ENCODE measurements around the gene SGPP1. TPM values are rescaled to one million over a fixed set of nuclear protein-coding genes. Genes with fewer than 3 reads are reported as not detected.
"Not testable (repeated sequence)": the region's sequence is repeated elsewhere in the genome, so short reads cannot be mapped to it uniquely, and the experiment has no call there.

SGPP1 gene
- total and polyA plus RNA-seq, 5 experiments from 2014 or later, result 9.2 to 16.6 (median 14.5) TPM

- H3K36me3 Mint-ChIP-seq, result peaks cover 0 to 6% (median 3%) of the 10 kb centered on the region in 3 donors
- H3K27me3 Mint-ChIP-seq, result no peaks in the 10 kb centered on the region
- H3K4me1 Mint-ChIP-seq, result peaks cover 0 to 5% (median under 1%) of the 10 kb centered on the region in 4 donors
- no peak overlapping the region for H3K27ac Mint-ChIP-seq
- no peaks in the 10 kb centered on the region for H3K9me3 Mint-ChIP-seq
- no peak overlapping the region for H3K4me3 Mint-ChIP-seq
- ATAC-seq, result no peak
- POLR2A ChIA-PET, result interaction anchor here (0.8 kb wide), 1 partner anchor 22 kb away, joined by 6 read pairs; the partner anchor contains the start of gene WDR89
- no peak for DNase-seq
Measured at GRCh38 chr14:63663428-63664341, 64.2 kb downstream of the SGPP1 start.

GRCh38 chr14:63662776-63663175, 65.1 kb downstream of the SGPP1 start:
- peaks cover 0 to 8% (median 3%) of the 10 kb centered on the region in 3 donors for H3K36me3 Mint-ChIP-seq
- no peak overlapping the region for H3K27ac Mint-ChIP-seq
- no peak for ATAC-seq
- no peaks in the 10 kb centered on the region for H3K27me3 Mint-ChIP-seq
- POLR2A ChIA-PET, result interaction anchor here (0.8 kb wide), 1 partner anchor 22 kb away, joined by 6 read pairs; the partner anchor contains the start of gene WDR89
- no peak overlapping the region for H3K4me3 Mint-ChIP-seq
- H3K9me3 Mint-ChIP-seq, result no peaks in the 10 kb centered on the region
- H3K4me1 Mint-ChIP-seq, result peaks cover 0 to 5% (median under 1%) of the 10 kb centered on the region in 4 donors
- DNase-seq, result no peak

GRCh38 chr14:63661881-63662280, 66.0 kb downstream of the SGPP1 start:
- H3K36me3 Mint-ChIP-seq, result peaks cover 0 to 10% (median 9%) of the 10 kb centered on the region in 3 donors
- ATAC-seq, H3K4me3 Mint-ChIP-seq, H3K4me1 Mint-ChIP-seq, H3K27me3 Mint-ChIP-seq, H3K27ac Mint-ChIP-seq, H3K9me3 Mint-ChIP-seq, DNase-seq: not testable (repeated sequence)
- POLR2A ChIA-PET, result interaction anchor here (0.8 kb wide), 1 partner anchor 11 kb away, joined by 4 read pairs; no protein-coding TSS in a partner anchor

GRCh38 chr14:63659726-63660125, 68.1 kb downstream of the SGPP1 start:
- Mint-ChIP-seq H3K4me3 (no peak overlapping the region), H3K36me3 (peaks cover 0 to 16% (median 14%) of the 10 kb centered on the region in 3 donors), H3K27me3 (no peaks in the 10 kb centered on the region), H3K9me3 (no peaks in the 10 kb centered on the region), H3K4me1 (peaks cover 0 to 10% (median 4%) of the 10 kb centered on the region in 4 donors), H3K27ac (peak overlapping the region in 3 of 10 donors; percentile 11 to 20 (median 14))
- POLR2A ChIA-PET, result no interaction called here
- DNase-seq (no peak), ATAC-seq (no peak)

GRCh38 chr14:63656194-63656593, 71.7 kb downstream of the SGPP1 start:
- ATAC-seq, result no peak
- POLR2A ChIA-PET, result interaction anchor here (0.6 kb wide), 1 partner anchor 56 kb away, joined by 4 read pairs; no protein-coding TSS in a partner anchor
- Mint-ChIP-seq H3K27ac (peak overlapping the region in 2 of 10 donors; percentile 51 to 68), H3K4me1 (peaks cover 3 to 26% (median 9%) of the 10 kb centered on the region in 4 donors), H3K4me3 (no peak overlapping the region), H3K36me3 (peaks cover 0 to 24% (median 19%) of the 10 kb centered on the region in 3 donors), H3K27me3 (no peaks in the 10 kb centered on the region), H3K9me3 (no peaks in the 10 kb centered on the region)
- DNase-seq, result no peak

GRCh38 chr14:63654936-63655335, 72.9 kb downstream of the SGPP1 start:
- Mint-ChIP-seq H3K9me3 (no peaks in the 10 kb centered on the region), H3K27ac (peak overlapping the region in 1 of 10 donors; percentile 15), H3K36me3 (peaks cover 0 to 27% (median 19%) of the 10 kb centered on the region in 3 donors), H3K4me1 (peaks cover 9 to 37% (median 20%) of the 10 kb centered on the region in 4 donors), H3K4me3 (no peak overlapping the region), H3K27me3 (no peaks in the 10 kb centered on the region)
- POLR2A ChIA-PET, result interaction anchor here (1.3 kb wide), 1 partner anchor 12 kb away, joined by 4 read pairs; no protein-coding TSS in a partner anchor
- no peak for ATAC-seq
- no peak for DNase-seq

GRCh38 chr14:63654346-63654745, 73.5 kb downstream of the SGPP1 start:
- no peak for DNase-seq
- H3K36me3 Mint-ChIP-seq, result peaks cover 0 to 26% (median 16%) of the 10 kb centered on the region in 3 donors
- ATAC-seq, result no peak
- POLR2A ChIA-PET, result interaction anchor here (0.6 to 1.3 kb wide), 3 partner anchors 11 to 88 kb away, joined by 3 to 6 read pairs (median 4); no protein-coding TSS in a partner anchor
- H3K9me3 Mint-ChIP-seq, result no peaks in the 10 kb centered on the region
- H3K4me3 Mint-ChIP-seq, result no peak overlapping the region
- peaks cover 12 to 37% (median 25%) of the 10 kb centered on the region in 4 donors for H3K4me1 Mint-ChIP-seq
- H3K27me3 Mint-ChIP-seq, result no peaks in the 10 kb centered on the region
- peak overlapping the region in 3 of 10 donors; percentile 35 to 67 (median 48) for H3K27ac Mint-ChIP-seq

GRCh38 chr14:63652406-63652805, 75.5 kb downstream of the SGPP1 start:
- Mint-ChIP-seq H3K4me3 (peak overlapping the region in 5 of 10 donors; percentile 11 to 34 (median 32)), H3K36me3 (peaks cover 0 to 31% (median 12%) of the 10 kb centered on the region in 3 donors), H3K27ac (peak overlapping the region in 8 of 10 donors; percentile 60 to 99 (median 77)), H3K4me1 (peaks cover 17 to 56% (median 34%) of the 10 kb centered on the region in 4 donors), H3K9me3 (no peaks in the 10 kb centered on the region), H3K27me3 (no peaks in the 10 kb centered on the region)
- POLR2A ChIA-PET, result interaction anchor here (0.9 to 6.2 kb wide), 4 partner anchors 11 to 109 kb away, joined by 3 to 138 read pairs (median 56); partner anchors contain the start of genes PPP2R5E, SGPP1 and WDR89
- no peak for ATAC-seq
- DNase-seq, result no peak

- Mint-ChIP-seq H3K27me3 (no peaks in the 10 kb centered on the region), H3K4me1 (peaks cover 20 to 63% (median 40%) of the 10 kb centered on the region in 4 donors), H3K36me3 (peaks cover 0 to 21% (median 7%) of the 10 kb centered on the region in 3 donors), H3K9me3 (no peaks in the 10 kb centered on the region), H3K4me3 (peak overlapping the region; percentile 61 to 88 (median 82)), H3K27ac (peak overlapping the region; percentile 99 to 100 (median 99))
- DNase-seq (peak; percentile 26 to 90 (median 73)), ATAC-seq (peak; percentile 97)
- POLR2A ChIA-PET, result interaction anchor here (0.5 to 6.2 kb wide), 19 partner anchors 9 to 213 kb away, joined by 3 to 138 read pairs (median 5); partner anchors contain the start of genes PPP2R5E, SGPP1 and WDR89
Measured at GRCh38 chr14:63650256-63650952, 77.5 kb downstream of the SGPP1 start.

GRCh38 chr14:63647696-63648410, 80.0 kb downstream of the SGPP1 start:
- H3K27ac Mint-ChIP-seq, result peak overlapping the region; percentile 64 to 100 (median 90)
- DNase-seq (no peak), ATAC-seq (no peak)
- peaks cover 20 to 66% (median 46%) of the 10 kb centered on the region in 4 donors for H3K4me1 Mint-ChIP-seq
- H3K27me3 Mint-ChIP-seq, result no peaks in the 10 kb centered on the region
- peaks cover 0 to 15% (median 3%) of the 10 kb centered on the region in 3 donors for H3K36me3 Mint-ChIP-seq
- H3K4me3 Mint-ChIP-seq, result peak overlapping the region in 3 of 10 donors; percentile 12 to 47 (median 19)
- no peaks in the 10 kb centered on the region for H3K9me3 Mint-ChIP-seq
- POLR2A ChIA-PET, result interaction anchor here (0.9 to 6.2 kb wide), 2 partner anchors 79 to 105 kb away, joined by 3 to 77 read pairs; partner anchors contain the start of genes PPP2R5E and SGPP1

- POLR2A ChIA-PET, result no interaction called here
Measured at GRCh38 chr14:63644741-63645140, 83.1 kb downstream of the SGPP1 start.

More at GRCh38 chr14:63644741-63645140, 83.1 kb downstream of the SGPP1 start:
- Mint-ChIP-seq H3K27ac (peak overlapping the region in 7 of 10 donors; percentile 33 to 83 (median 74)), H3K27me3 (peaks cover 0 to 2% (median 0%) of the 10 kb centered on the region in 5 donors), H3K9me3 (no peaks in the 10 kb centered on the region), H3K4me3 (no peak overlapping the region), H3K36me3 (peaks cover 0 to 9% (median 5%) of the 10 kb centered on the region in 3 donors), H3K4me1 (peaks cover 14 to 59% (median 39%) of the 10 kb centered on the region in 4 donors)
- ATAC-seq, result no peak
- DNase-seq, result no peak

All from naive thymus-derived CD8-positive, alpha-beta T cell (primary cell).